Myocyte (in vitro differentiated cells): ENCODE results near the gene SRSF1. TPM values are rescaled to one million over a fixed set of nuclear protein-coding genes. Genes with fewer than 3 reads are reported as not detected.
"Not testable (repeated sequence)": the region's sequence is repeated elsewhere in the genome, so short reads cannot be mapped to it uniquely, and the experiment has no call there.

Source experiments
- DNase-seq: peaks from one replicate; pipeline ENCODE4 v3.0.0-alpha.2; 2012; ENCODE audit warnings: low read depth
- polyA plus RNA-seq: library from polyadenylated mRNA; unstranded; fragments of >200 nt; gene quantifications from one replicate; pipeline ENCODE4 v1.2.1, GENCODE V29; 2012; ENCODE audit warnings: missing spikeins
- total RNA-seq: library from RNA; depleted of rRNA; stranded (reverse); fragments of >200 nt; gene quantifications from 2 replicates; pipeline ENCODE4 v1.2.3, GENCODE V29; 2014

SRSF1 gene, protein sequence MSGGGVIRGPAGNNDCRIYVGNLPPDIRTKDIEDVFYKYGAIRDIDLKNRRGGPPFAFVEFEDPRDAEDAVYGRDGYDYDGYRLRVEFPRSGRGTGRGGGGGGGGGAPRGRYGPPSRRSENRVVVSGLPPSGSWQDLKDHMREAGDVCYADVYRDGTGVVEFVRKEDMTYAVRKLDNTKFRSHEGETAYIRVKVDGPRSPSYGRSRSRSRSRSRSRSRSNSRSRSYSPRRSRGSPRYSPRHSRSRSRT
- total RNA-seq, result 180 and 183 TPM in 2 replicates
- 106 TPM for polyA plus RNA-seq

DNA sequence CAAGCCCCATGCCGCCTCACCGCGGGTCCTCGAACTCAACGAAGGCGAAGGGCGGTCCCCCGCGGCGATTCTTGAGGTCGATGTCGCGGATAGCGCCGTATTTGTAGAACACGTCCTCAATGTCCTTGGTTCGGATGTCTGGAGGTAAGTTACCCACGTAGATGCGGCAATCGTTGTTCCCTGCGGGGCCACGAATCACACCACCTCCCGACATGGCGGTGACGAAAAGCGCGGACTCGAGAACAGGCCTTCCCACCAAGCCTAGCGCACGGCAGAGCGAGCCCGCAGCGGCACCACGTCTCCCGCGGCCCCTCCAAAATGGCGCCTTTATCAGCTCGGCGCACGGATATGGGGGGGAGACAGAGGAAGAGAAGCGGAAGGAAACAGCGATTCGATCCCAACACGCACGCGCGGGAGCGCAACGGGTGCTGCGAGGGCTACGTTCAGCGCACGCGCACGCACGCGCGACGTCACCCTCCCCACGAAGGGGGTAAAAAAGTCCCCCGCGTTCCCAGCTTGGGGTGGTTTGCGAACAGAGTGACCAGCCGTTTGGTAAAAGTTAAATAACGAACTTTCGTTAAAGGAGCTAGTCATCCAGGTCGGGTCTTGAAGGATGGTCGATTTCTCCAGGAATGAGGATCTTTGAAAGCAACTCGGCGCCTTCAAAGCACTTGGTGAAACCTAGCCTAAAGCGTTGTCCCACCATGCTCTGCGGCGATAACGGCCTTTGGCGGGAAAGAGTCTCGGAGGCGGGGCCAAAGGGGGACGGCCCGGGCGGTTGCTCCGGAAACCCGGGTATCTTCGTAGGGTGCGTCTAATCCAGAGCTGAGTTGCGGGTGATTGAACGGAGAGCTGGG lies at the start of gene SRSF1:
TSS of gene SRSF1 (minus strand) at position 323 of the 857 bp plus-strand sequence. CDS start at position 214, 109 bp downstream.
- peak; percentile 99 for DNase-seq

DNA sequence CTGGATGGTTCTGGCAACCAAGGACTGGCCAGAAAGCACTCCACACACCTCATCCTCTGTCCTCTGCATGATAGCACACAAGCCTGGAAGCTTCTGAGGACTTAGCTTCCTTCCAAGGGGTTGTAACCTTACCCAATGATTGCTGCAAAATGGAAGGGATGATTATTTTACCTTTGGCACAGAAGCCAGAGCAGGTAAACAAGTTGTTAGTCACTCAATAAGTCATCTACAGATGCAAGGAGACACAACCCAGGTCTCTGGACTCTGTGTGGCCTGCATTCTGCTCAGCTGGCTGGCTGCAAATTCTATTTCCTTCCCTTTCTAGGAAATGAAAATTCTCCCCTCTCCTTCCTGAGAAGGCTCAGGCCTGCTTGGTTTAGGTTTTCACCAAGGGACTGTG lies 49.4 kb upstream of the SRSF1 start:
- DNase-seq, result no peak

DNA sequence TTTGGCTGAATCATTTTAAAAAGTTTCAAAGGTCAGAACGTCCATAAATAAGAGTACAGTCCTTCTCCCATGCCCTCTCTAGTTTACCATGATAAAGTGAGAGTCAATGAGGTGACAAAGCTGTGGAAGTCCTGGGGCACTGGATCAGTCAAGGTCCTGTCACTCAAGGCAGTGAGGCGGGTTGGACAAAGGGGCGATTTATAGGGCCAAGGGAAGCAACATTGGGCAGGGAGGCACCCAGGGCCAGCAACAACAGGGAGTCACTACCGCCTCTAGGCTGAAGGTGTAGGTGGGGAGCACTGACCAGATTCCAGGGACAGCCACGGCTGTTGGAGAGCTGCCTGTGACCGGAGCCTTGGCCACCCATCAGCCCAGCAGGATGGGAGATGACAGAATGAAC lies 47.6 kb upstream of the SRSF1 start:
- no peak for DNase-seq

DNA sequence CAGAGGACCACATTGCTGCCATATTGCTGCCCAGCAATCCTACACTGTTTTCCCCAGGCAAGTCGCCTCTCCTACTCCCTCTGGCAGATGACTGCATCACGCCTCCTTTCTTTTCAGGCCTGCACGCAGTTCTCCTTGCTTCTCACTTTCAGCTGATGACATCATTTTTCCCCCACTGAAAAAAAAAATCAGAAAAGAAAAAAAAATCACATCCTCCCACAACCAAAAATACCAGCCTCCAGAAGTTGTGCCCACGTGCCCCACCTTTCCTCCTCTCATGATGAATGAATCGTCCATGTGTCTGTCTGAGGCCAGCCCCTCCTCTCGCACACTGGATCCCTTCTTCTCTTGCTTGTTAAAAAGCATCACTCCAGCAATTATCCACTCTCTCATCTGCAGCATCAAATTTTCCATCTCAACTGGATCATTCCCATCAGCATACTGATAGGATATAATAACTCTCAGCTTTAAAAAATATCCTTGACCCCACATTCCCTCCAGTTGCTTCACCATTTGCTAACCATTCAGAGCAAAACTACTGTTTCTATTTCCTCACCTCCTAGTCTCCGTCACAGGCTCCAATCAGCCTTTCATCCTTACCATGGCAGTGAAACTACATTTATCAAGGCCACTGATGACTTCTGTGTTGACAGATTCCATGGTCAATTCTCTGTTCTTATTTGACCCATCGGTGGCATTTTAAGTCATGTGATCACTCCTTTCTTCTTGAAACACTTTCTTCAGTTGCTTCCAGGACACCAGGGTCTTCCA lies 46.1 kb upstream of the SRSF1 start:
- DNase-seq, result no peak

DNA sequence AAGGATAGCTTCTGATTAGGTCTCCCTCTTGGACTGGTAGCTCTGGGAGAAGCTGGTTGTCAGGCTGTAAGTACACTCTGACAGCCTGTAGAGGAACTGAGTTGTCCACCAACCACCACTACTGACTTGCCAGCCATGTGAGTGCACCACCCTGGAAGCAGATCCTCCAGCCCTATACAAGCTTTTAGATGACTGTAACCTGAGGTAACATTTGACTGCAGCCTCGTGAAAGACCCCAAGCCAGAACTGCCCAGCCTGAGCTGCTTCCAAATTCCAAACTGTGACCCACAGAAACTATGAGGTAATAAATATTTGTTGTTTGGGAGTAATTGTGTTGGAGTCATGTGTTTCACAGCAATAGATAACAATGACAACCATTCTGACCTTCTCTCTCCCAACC lies 45.4 kb upstream of the SRSF1 start:
- no peak for DNase-seq

DNA sequence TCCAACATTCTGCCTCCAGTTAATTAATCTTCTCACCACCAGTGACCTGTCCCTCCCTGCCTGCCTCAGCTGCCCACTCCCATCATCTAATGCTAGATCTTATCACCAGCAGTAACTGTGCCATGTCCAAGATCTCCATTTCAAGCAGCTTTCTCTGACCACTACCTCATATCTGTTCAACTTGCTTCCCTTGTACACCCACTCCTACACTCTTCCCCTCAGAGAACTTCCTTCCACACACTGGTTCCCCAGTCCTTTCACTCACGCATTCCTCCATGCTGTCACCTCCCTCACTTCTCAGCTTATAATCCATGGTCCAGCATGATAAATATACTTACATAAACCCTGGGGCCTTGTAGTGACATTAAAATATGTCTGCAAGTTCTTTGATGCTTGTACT lies 44.4 kb upstream of the SRSF1 start:
- no peak for DNase-seq

DNA sequence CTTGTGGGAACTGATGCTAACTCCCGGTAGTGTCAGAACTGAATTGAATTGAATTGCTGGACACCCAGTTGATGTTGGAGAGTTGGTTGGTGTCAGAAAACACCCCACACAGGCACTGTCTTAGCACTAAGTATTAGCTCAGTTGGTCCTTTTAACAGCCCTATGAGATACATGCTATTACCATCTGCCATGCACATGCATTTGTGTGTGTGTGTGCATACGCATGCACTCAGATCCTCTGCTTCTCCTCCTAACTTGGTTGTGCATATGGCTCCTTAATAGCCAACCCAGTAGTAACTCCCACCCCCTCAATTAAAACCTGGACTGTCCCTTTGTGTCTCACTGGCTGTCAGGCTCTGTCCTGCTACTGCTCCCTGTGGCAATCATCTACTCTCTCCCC lies 43.9 kb upstream of the SRSF1 start:
- DNase-seq, result no peak

DNA sequence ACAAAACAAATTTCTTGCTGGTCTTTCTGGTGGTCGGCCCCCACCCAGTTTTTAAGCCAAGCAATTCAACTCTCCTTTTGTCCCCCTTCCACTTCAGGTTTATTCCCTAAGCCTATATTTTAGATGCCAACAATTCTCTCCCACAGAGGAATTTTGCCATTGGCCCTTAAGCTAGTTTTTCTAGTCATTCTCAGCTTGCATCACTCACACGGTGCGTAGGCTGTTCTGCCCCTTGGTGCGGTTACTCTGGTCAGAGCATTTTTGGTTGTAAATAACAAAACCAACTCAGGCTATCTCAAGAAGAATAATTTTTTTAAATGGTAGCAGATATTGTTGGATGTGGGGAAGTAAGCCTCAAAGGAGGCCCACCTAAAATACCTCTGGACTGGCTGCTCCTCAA lies 42.5 kb upstream of the SRSF1 start:
- DNase-seq, result no peak

DNA sequence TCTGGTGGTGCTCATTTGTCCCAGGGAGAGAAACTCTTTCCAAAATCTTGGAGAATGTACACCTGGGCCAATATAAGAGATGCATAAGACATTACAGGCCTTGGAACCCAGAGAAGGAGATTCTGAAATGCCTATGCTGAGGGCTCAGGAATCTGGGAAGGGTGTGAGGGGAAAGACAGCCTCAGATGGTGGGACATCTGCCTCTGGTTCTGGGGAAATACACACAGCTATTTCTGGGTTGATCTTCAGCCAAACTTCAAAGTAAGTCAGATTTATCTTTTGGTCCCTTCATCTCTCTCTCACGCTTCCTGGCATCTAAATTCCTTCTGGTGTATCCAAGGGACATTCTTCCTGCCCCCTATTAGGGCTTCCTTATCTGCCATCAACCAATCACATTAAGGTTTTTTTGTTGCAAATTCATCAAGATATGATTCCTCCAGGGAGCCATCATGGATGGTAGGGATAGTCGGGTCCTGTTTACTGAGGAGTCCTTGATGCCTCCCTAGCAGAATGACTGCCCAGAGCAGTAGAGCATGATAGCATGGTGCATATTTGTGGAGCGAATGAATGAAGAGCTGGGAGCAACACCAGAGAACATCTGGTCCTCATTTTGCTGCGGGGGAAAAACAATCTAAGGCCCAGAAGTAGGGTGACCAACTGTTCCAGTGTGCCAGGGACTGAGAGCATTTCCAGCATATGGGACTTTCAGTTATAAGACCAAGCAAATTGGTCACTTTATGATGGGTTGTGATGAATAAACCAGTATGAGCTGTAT lies 40.5 kb upstream of the SRSF1 start:
- DNase-seq, result no peak

DNA sequence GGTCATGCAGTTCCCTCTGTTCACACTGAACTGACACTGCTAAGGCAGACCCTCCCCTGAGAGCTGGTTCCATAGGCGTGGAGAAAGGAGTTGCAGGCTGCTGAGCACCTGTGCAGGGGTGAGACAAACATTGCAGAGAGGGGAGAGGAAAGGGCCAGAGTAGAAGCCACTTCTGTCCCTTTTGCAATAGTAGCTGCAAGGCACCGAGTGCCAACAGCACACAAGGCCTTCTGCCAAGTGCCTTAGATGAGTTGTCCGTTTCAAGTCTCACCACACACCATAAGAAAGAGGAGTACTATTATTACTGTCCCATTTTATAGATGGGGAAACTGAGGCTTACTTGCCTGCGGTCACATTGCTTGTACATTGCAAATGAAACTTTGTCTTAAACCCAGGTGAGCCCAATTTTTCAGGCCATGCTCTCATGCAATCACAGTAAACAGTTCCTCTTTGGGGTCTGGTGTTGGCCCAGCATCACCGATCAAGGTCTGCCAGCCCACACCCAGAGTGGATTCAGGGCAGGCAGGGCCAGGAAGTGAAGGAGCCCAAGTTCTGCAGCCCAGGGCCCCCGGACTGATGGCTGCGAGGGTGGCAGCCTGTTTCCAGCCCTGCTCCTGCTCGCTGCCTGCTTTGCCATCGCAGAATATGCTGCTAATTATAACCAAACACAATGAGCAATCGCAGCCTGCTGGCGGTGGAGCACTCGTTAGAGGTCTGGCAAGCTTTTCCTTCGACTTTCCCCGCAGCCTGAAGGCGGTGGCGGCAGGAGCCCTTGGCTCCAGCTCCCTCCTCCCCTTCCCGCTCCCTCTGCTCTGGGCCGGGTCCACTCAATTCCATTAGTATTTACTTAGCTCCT lies 39.4 kb upstream of the SRSF1 start:
- no peak for DNase-seq

DNA sequence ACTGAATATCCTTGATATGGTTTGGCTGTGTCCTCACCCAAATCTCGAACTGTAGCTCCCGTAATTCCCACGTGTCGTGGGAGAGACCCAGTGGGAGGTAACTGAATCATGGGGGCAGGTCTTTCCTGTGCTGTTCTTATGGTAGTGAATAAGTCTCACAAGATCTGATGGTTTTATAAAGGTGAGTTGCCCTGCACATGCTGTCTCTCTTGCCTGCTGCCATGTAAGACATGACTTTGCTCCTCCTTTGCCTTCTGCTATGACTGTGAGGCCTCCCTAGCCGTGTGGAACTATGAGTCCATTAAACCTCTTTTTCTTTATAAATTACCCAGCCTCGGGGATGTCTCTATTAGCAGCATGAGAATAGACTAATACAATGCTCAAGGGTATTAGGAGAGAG lies 37.2 kb upstream of the SRSF1 start:
- not testable (repeated sequence) for DNase-seq

DNA sequence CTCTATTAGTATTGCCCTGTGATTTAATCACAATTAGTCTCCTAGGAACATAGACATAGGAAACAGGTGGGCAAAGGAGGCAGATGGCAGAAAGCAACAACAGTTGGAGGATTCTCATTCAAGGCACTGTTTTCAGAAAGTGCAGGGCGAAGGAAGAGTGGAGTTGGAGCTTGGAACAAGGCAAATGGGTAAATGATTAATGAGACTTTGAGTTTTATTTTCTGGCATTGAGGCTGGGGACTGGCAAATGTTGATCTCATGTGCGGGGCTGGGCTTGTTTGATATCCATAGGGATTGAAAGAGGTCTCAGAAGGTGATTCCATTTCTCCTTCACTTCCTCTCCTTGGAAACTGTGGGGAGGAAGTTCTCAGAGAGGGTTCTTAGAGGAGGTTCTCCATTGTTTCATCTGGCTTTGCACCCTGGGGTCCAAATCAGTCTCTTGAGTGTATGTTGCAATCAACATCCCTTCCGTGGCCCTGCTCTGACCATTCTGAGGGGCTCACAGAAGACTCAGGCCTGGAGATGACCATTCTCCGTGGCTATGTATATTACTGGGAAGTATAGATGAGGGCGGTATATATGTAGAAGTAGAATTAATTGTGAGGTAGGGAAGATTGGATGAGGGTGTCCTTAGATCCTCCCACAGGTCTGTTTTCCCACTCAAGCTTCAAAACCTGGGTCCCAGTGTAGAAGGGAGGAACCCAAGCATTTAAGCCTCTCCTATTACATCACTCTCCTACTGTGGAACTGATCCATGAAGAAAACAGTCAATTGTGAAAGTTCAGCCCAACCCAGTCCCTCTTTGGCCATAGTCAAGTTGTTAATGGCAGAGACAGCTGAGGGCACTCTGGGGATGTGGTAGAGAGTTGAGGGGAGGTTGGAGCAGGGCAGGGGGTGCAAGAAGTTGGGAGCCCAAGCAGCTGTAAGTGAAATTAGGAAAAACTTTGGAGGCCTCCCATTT lies 36.5 kb upstream of the SRSF1 start:
- DNase-seq, result no peak

DNA sequence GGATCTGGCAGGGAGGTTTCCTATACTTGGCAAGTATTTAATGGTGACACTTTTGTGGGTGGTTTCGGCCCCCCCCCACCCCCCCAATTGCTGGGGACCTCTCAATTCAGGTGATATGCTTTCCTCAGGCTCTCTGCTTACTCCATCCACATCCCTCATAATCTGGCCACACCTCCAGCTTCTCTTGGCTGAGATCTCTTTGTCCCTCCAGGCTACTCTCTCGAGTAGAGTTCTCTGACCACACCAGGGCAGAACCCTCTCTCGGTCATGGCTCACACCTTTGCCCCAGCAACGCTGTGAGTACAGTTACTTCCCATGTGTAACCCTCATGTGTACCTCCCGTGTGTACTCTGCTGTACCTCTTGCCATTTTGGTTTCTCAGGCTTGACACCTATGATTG lies 34.1 kb upstream of the SRSF1 start:
- no peak for DNase-seq

DNA sequence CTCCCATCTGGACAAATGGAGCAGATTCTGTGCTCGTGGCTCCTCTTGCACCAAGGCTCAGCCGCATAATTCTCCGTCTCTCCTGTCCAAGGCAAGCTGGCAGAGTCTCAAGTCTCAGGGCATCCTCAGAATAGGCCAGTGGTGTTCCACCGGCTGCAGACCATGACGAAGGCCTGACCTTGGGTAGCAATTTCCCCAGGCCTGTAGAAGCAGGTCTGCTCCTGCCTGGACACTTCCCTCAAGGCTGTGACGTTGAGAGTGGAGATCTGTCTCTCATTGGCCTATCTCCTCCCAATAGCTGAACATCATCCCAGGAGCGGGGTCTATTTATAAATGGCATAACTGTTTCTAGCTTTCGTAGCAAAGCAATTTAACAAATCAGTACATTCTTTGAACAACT lies 33.3 kb upstream of the SRSF1 start:
- DNase-seq, result no peak

DNA sequence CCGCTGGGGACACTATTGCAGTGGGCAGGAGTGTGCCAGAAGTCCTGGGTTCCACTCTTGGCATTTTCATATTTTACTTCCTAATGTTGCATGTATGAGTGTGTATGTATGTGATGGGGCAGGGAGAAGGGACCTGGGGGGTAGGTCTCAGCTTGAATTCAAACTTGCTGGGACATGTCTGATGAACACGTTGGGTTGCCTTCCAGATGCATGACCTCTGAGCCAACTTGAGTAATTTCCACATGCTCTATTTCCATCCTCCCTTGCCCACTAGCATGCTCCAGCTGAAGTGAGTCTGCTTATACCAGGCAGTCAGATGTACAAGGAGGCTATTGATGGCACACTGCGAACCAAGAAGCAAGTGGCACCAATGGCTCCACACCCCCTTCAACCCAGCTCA lies 32.9 kb upstream of the SRSF1 start:
- no peak for DNase-seq

DNA sequence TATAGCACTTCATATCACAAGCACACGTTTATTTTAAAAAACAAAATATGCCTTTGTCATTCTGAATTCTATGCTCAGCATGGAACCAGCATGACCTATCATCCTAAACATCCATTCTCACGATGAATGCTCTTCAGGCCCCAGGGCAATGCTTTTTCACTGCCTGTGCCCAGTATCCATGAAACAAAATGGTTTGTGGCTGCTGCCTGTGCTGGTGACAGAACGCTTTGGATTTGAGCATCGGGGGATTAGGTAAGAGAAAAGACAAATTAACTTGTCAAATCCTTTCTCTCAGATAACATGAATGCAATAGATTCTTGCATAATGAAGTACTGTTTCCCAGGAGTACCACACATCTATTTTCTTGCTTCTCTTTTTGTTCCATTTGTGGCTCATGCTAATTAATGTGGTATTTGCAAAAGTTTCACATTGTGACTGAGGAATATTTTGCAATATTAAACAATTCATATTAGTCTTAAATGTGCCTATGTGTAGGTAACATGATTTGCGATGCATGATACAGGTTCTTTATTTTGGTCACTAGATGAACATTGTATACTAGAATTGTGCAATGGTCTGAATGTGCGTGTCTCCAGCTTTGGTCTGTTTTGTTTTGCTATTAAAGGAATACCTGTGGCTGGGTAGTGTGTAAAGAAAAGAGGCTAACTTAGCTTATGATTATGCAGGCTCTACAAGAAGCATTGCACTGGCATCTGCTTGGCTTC lies 25.8 kb upstream of the SRSF1 start:
- DNase-seq, result no peak

DNA sequence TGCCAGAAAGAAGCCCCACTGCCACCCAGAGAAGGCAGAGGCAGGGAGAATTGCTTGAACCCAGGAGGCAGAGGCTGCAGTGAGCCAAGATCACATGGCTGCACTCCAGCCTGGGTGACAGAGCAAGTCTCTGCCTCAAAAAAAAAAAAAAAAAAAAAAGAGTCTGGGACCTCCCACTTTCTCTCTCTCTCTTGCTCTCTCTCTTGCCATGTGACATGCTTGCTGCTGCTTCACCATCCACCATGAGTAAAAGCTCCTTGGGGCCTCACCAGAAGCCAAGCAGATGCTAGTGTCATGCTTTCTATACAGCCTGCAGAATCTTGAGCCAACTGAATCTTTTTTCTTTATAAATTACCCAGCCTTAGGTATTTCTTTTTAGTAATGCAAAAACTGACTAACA lies 21.5 kb upstream of the SRSF1 start:
- no peak for DNase-seq

DNA sequence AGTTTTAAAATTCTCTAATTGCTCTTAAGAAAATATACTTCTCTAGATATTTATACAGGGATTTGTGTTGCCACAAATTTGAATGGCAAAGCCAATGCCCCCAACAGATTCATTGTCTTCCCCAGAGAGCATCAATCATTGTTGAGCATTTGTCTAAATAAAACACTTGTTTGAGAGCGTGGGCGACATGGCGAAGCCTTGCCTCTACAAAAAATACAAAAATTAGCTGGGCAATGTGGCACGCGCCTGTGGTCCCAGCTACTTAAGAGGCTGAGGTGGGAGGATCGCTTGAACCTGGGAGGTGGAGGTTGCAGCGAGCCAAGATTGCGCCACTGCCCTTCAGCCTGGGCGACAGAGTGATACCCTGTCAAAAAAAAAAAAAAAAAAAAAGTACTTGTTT lies 13.4 kb upstream of the SRSF1 start:
- no peak for DNase-seq
